B cell (primary cell): ENCODE measurements around the gene LRSAM1.

ENCODE experiments used
- CTCF ChIP-seq: fragments of 200-600 bp; IDR thresholded peaks from one replicate; pipeline ENCODE4 v1.8.0; 2022; ENCODE audit warnings: antibody characterized with exemption, mild to moderate bottlenecking
- EZH2 ChIP-seq: IDR thresholded peaks from 2 replicates; pipeline ENCODE4 v1.6.1; 2012; ENCODE audit warnings: borderline replicate concordance, low read depth, mild to moderate bottlenecking, moderate library complexity, low read length; ENCODE audit not compliant: insufficient read depth, poor library complexity, severe bottlenecking

DNA sequence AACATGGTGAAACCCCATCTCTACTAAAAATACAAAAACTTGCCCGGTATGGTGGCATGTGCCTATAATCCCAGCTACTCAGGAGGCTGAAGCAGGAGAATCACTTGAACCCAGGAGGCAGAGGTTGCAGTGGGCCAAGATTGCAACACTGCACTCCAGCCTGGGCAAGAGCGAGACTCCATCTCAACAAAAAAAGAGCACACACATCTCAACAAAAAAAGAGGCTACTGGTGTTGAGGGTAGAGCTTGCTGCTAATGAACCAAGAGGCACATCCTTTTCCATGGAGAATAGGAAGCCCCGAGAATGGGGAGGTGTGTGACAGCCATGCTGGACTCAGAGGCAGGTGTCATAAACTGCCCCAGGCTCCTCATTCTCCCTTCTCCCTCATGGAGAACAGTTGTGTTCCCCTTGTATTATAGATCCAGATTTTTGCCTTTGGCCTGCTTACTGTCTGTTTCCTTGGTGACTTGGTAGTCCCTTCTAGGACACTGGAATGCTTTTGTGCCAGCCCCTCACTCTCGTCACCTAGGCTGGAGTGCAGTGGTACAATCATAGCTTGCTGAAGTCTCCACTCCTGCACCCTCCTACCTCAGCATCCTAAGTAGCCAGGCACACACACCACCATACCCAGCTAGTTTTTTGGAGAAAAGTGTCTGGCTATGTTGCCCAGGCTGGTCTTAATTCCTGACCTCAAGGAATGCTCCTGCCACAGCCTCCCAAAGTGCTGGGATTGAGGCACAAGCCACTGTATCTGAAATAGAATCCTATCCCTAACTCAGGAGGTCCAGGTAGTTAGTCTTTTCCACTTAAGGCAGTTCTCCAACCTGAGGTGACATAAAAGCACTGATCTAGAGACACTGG is 5.2 kb upstream of the LRSAM1 start:
- no peak for TF ChIP-seq CTCF
- TF ChIP-seq EZH2 = no peak
